Endothelial cell (in vitro differentiated cells): ENCODE results near the gene ALDH4A1. TPM values are rescaled to one million over a fixed set of nuclear protein-coding genes. Genes with fewer than 3 reads are reported as not detected.

Experiments used
- DNase-seq: peaks from one replicate; pipeline ENCODE4 v3.0.0; 2021; ENCODE audit warnings: low spot score
- H3K27ac Mint-ChIP-seq: one replicate; pipeline ENCODE4 v1.8.0; 2021; ENCODE audit warnings: mixed read lengths, inconsistent platforms; ENCODE audit not compliant: unreplicated experiment
- H3K27me3 Mint-ChIP-seq: one replicate; pipeline ENCODE4 v1.8.0; 2021; ENCODE audit warnings: mild to moderate bottlenecking, moderate library complexity, mixed read lengths, inconsistent platforms; ENCODE audit not compliant: unreplicated experiment
- H3K36me3 Mint-ChIP-seq: one replicate; pipeline ENCODE4 v1.8.0; 2021; ENCODE audit warnings: mild to moderate bottlenecking, low read depth, mixed read lengths, inconsistent platforms; ENCODE audit not compliant: unreplicated experiment
- H3K4me1 Mint-ChIP-seq: one replicate; pipeline ENCODE4 v1.8.0; 2021; ENCODE audit warnings: mild to moderate bottlenecking, mixed read lengths, inconsistent platforms; ENCODE audit not compliant: unreplicated experiment
- H3K4me3 Mint-ChIP-seq: one replicate; pipeline ENCODE4 v1.8.0; 2021; ENCODE audit warnings: mild to moderate bottlenecking, mixed read lengths, inconsistent platforms; ENCODE audit not compliant: unreplicated experiment
- H3K9me3 Mint-ChIP-seq: one replicate; pipeline ENCODE4 v1.8.0; 2021; ENCODE audit warnings: mixed read lengths, inconsistent platforms; ENCODE audit not compliant: unreplicated experiment
- CTCF ChIP-seq: fragments of 200-600 bp; sonication (generic); IDR thresholded peaks from one replicate; pipeline ENCODE4 v1.5.0; 2021; ENCODE audit warnings: antibody characterized with exemption; ENCODE audit not compliant: unreplicated experiment
- total RNA-seq: library from RNA; stranded (reverse); fragmentation: NEBNext Ultra II Directional; extraction: Animal tissue kit (Norgen Biotek cat#: 25700); gene quantifications from one replicate; pipeline ENCODE4 v1.2.1, GENCODE V29; 2021; ENCODE audit not compliant: unreplicated experiment

ALDH4A1 gene
- total RNA-seq, 1 donor from 2014 or later = 27.8 TPM

- Mint-ChIP-seq H3K9me3 (no peaks in the 10 kb centered on the region), H3K27me3 (peaks cover 14% of the 10 kb centered on the region), H3K4me1 (peaks cover 29% of the 10 kb centered on the region), H3K27ac (peak overlapping the region; percentile 38), H3K36me3 (no peaks in the 10 kb centered on the region), H3K4me3 (no peak overlapping the region)
- TF ChIP-seq CTCF = no peak
- DNase-seq = no peak
These were observed 40.0 kb upstream of the ALDH4A1 start for GRCh38 chr1:18942340-18942739.

- Mint-ChIP-seq H3K36me3 (no peaks in the 10 kb centered on the region), H3K9me3 (no peaks in the 10 kb centered on the region), H3K4me3 (no peak overlapping the region), H3K27ac (peak overlapping the region; percentile 38), H3K27me3 (peaks cover 14% of the 10 kb centered on the region), H3K4me1 (peaks cover 26% of the 10 kb centered on the region)
- TF ChIP-seq CTCF = no peak
- no peak for DNase-seq
These were observed 39.1 kb upstream of the ALDH4A1 start for GRCh38 chr1:18941221-18942141.

DNA sequence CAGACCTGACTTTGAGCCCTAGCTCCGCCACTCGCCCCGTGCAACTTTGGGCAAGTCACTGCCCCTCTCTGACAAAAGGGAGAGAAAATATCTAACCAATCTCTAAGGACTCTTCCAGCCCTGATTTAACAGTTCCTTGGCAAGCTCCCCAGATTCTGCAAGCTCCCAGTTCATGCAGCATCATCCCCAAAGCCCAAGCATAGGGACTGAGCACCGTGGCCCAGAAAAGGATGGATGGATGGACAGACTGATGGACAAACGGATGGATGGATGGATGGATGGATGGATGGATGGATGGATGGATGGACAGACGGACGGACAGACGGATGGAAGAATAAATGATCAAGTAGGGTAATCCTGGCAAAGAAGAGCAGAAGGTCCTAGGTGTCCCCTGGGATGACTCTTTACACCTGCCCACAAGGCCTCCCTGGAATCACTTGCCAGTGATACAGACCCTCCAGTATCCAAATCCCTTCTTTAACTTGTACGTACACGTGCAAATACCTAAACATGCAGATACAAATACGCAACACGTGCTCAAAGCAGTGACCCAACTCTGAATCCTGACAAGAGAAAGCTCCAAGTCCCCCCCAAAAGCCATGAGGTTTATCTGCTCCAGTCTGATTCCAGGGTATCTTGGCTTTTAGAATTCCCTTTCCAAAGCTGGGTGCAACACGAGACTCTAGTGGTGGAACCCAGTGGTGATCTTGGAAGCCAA is 38.1 kb upstream of the ALDH4A1 start:
- Mint-ChIP-seq H3K27me3 (peaks cover 14% of the 10 kb centered on the region), H3K4me1 (peaks cover 21% of the 10 kb centered on the region), H3K27ac (no peak overlapping the region), H3K4me3 (no peak overlapping the region), H3K36me3 (no peaks in the 10 kb centered on the region), H3K9me3 (no peaks in the 10 kb centered on the region)
- TF ChIP-seq CTCF = no peak
- no peak for DNase-seq

- Mint-ChIP-seq H3K4me1 (peaks cover 13% of the 10 kb centered on the region), H3K36me3 (no peaks in the 10 kb centered on the region), H3K27ac (no peak overlapping the region), H3K9me3 (no peaks in the 10 kb centered on the region), H3K27me3 (peaks cover 14% of the 10 kb centered on the region), H3K4me3 (no peak overlapping the region)
- no peak for TF ChIP-seq CTCF
- no peak for DNase-seq
These were observed 37.3 kb upstream of the ALDH4A1 start for GRCh38 chr1:18939398-18940302.
